H9 (cell line): ENCODE measurements around the gene CCDC89. TPM values are rescaled to one million over a fixed set of nuclear protein-coding genes. Genes with fewer than 3 reads are reported as not detected.

Experiments used
- DNase-seq: peaks from one replicate; pipeline ENCODE4 v3.0.0-alpha.2; 2017
- H2AFZ ChIP-seq: one replicate; pipeline ENCODE4 v1.6.1; 2013; ENCODE audit warnings: mild to moderate bottlenecking, low read length, control low read depth, moderate library complexity
- H2AK5ac ChIP-seq: 2 replicates; pipeline ENCODE4 v1.6.1; 2013; ENCODE audit warnings: low read length, control low read depth, mixed read lengths; ENCODE audit not compliant: insufficient read length
- H2BK120ac ChIP-seq: one replicate; pipeline ENCODE4 v1.6.1; 2013; ENCODE audit warnings: low read depth, mild to moderate bottlenecking, low read length, control low read depth, inconsistent platforms; ENCODE audit not compliant: poor library complexity, severe bottlenecking
- H2BK12ac ChIP-seq: 2 replicates; pipeline ENCODE4 v1.6.1; 2013; ENCODE audit warnings: low read length, control low read depth, mixed read lengths, low read depth; ENCODE audit not compliant: insufficient read length
- H2BK15ac ChIP-seq: 2 replicates; pipeline ENCODE4 v1.6.1; 2013; ENCODE audit warnings: low read depth, low read length, control low read depth
- H2BK20ac ChIP-seq: one replicate; pipeline ENCODE4 v1.6.1; 2013; ENCODE audit warnings: low read depth, mild to moderate bottlenecking, low read length, control low read depth, inconsistent platforms; ENCODE audit not compliant: poor library complexity, severe bottlenecking
- H2BK5ac ChIP-seq: 2 replicates; pipeline ENCODE4 v1.6.1; 2013; ENCODE audit warnings: low read length, control low read depth, mixed read lengths; ENCODE audit not compliant: insufficient read length
- H3K14ac ChIP-seq: 2 replicates; pipeline ENCODE4 v1.6.1; 2013; ENCODE audit warnings: low read length, control low read depth; ENCODE audit not compliant: insufficient read depth
- H3K18ac ChIP-seq: 2 replicates; pipeline ENCODE4 v1.6.1; 2013; ENCODE audit warnings: low read depth, mild to moderate bottlenecking, mixed read lengths, low read length, control low read depth; ENCODE audit not compliant: insufficient read length
- H3K23ac ChIP-seq: 2 replicates; pipeline ENCODE4 v1.6.1; 2013; ENCODE audit warnings: low read length, control low read depth, mixed read lengths, low read depth; ENCODE audit not compliant: insufficient read length
- H3K23me2 ChIP-seq: 2 replicates; pipeline ENCODE4 v1.6.1; 2013; ENCODE audit warnings: low read depth, mild to moderate bottlenecking, mixed read lengths, low read length, control low read depth; ENCODE audit not compliant: insufficient read length, poor library complexity, severe bottlenecking
- H3K27ac ChIP-seq: 2 replicates; pipeline ENCODE4 v1.5.1; 2013; ENCODE audit warnings: low read length, control low read depth, mixed read lengths, low read depth; ENCODE audit not compliant: insufficient read length
- H3K27me3 ChIP-seq: 2 replicates; pipeline ENCODE4 v1.6.1; 2013; ENCODE audit warnings: low read length, control low read depth, inconsistent platforms; ENCODE audit not compliant: insufficient read depth
- H3K4ac ChIP-seq: 2 replicates; pipeline ENCODE4 v1.6.1; 2013; ENCODE audit warnings: low read depth, mild to moderate bottlenecking, control low read depth, inconsistent platforms, low read length, moderate library complexity
- H3K4me1 ChIP-seq: 2 replicates; pipeline ENCODE4 v1.6.1; 2013; ENCODE audit warnings: low read length, control low read depth, inconsistent platforms; ENCODE audit not compliant: insufficient read depth
- H3K4me2 ChIP-seq: 2 replicates; pipeline ENCODE4 v1.6.1; 2013; ENCODE audit warnings: low read length, control low read depth, mixed read lengths; ENCODE audit not compliant: insufficient read length, insufficient read depth
- H3K56ac ChIP-seq: 2 replicates; pipeline ENCODE4 v1.6.1; 2013; ENCODE audit warnings: low read depth, mild to moderate bottlenecking, mixed read lengths, low read length, control low read depth; ENCODE audit not compliant: insufficient read length
- H3K79me1 ChIP-seq: 2 replicates; pipeline ENCODE4 v1.6.1; 2013; ENCODE audit warnings: low read depth, mild to moderate bottlenecking, moderate library complexity, low read length, control low read depth, inconsistent platforms; ENCODE audit not compliant: insufficient read depth, poor library complexity, severe bottlenecking
- H3K79me2 ChIP-seq: 2 replicates; pipeline ENCODE4 v1.6.1; 2013; ENCODE audit warnings: low read length, control low read depth, inconsistent platforms; ENCODE audit not compliant: insufficient read depth
- H3K9ac ChIP-seq: 2 replicates; pipeline ENCODE4 v1.6.1; 2013; ENCODE audit warnings: low read length, control low read depth, mixed read lengths; ENCODE audit not compliant: insufficient read length; ENCODE audit errors: extremely low read depth
- H3K9me3 ChIP-seq: one replicate; pipeline ENCODE4 v1.6.1; 2013; ENCODE audit warnings: low read depth, low read length, inconsistent platforms; ENCODE audit not compliant: control insufficient read depth
- H3T11ph ChIP-seq: one replicate; pipeline ENCODE4 v1.6.1; 2013; ENCODE audit warnings: mild to moderate bottlenecking, low read length, control low read depth, inconsistent platforms
- H4K20me1 ChIP-seq: one replicate; pipeline ENCODE4 v1.6.1; 2013; ENCODE audit not compliant: control insufficient read depth, insufficient read length, insufficient read depth
- H4K5ac ChIP-seq: 2 replicates; pipeline ENCODE4 v1.6.1; 2013; ENCODE audit warnings: low read depth, mild to moderate bottlenecking, mixed read lengths, low read length, control low read depth; ENCODE audit not compliant: insufficient read length
- H4K8ac ChIP-seq: replicated peaks from 2 replicates; pipeline ENCODE4 v1.6.1; 2013; ENCODE audit warnings: low read length, control low read depth, mixed read lengths, low read depth; ENCODE audit not compliant: insufficient read length
- H4K91ac ChIP-seq: 2 replicates; pipeline ENCODE4 v1.6.1; 2013; ENCODE audit warnings: low read depth, mild to moderate bottlenecking, moderate library complexity, mixed read lengths, low read length, control low read depth; ENCODE audit not compliant: insufficient read length
- H3K27ac Mint-ChIP-seq, 3 experiments: 2 replicates in 2 of 3; 3 replicates in 1 of 3; pipeline ENCODE4 v1.8.0; 2020 to 2021; ENCODE audit warnings: mixed read lengths in 3 of 3, mild to moderate bottlenecking in 1 of 3, moderate library complexity in 1 of 3
- H3K27me3 Mint-ChIP-seq: 2 replicates; pipeline ENCODE4 v1.8.0; 2021; ENCODE audit warnings: low read depth, mild to moderate bottlenecking, moderate library complexity, mixed read lengths
- H3K36me3 Mint-ChIP-seq, 3 experiments: 2 replicates in 2 of 3; 3 replicates in 1 of 3; pipeline ENCODE4 v1.8.0; 2020 to 2021; ENCODE audit warnings: low read depth in 3 of 3, mixed read lengths in 3 of 3; ENCODE audit not compliant: insufficient read depth in 1 of 3
- H3K4me1 Mint-ChIP-seq, 2 experiments: 2 replicates each; pipeline ENCODE4 v1.8.0; 2020; ENCODE audit warnings: mixed read lengths in 2 of 2
- H3K4me3 Mint-ChIP-seq, 2 experiments: 2 replicates in 1 of 2; 3 replicates in 1 of 2; pipeline ENCODE4 v1.8.0; 2020 to 2021; ENCODE audit warnings: mild to moderate bottlenecking in 2 of 2, mixed read lengths in 2 of 2, moderate library complexity in 1 of 2
- H3K9me3 Mint-ChIP-seq, 2 experiments: 2 replicates in 1 of 2; 3 replicates in 1 of 2; pipeline ENCODE4 v1.8.0; 2020; ENCODE audit warnings: mild to moderate bottlenecking in 2 of 2, mixed read lengths in 2 of 2, moderate library complexity in 1 of 2
- CTCF ChIP-seq: fragments of 200-600 bp; sonication (generic); conservative IDR thresholded peaks from 3 replicates; pipeline ENCODE4 v1.8.0; 2021; ENCODE audit warnings: antibody characterized with exemption, mild to moderate bottlenecking
- whole genome bisulfite sequencing: extraction: QIAGEN DNeasy Blood & Tissue Kit; methylation state at CpG from one replicate; pipeline ENCODE4 v1.1.7; 2013; ENCODE audit warnings: missing lambda C conversion rate, low lambda C conversion rate, mixed read lengths; ENCODE audit not compliant: insufficient read length; ENCODE audit errors: extremely low coverage; 5-methylcytosine and 5-hydroxymethylcytosine counted together
- total RNA-seq: library from RNA; stranded (reverse); gene quantifications from 2 replicates; pipeline ENCODE4 v1.2.1, GENCODE V29; 2021

Gene CCDC89
- total RNA-seq, 1 experiment from 2014 or later = not detected

GRCh38 chr11:85680897-85681296 is 5.1 kb downstream of the CCDC89 start:
- H3K18ac ChIP-seq = no peak overlapping the region
- peaks cover 8% of the 10 kb centered on the region for H3K4me1 ChIP-seq
- no peak overlapping the region for H3K4me2 ChIP-seq
- no peak overlapping the region for H3K14ac ChIP-seq
- no peak overlapping the region for H4K91ac ChIP-seq
- Mint-ChIP-seq H3K9me3 (no peaks in the 10 kb centered on the region), H3K27me3 (peaks cover 4% of the 10 kb centered on the region), H3K36me3 (no peaks in the 10 kb centered on the region), H3K27ac (peak overlapping the region in 1 of 3 experiments; percentile 23; a peak in 2 of 7 replicates), H3K4me3 (no peak overlapping the region), H3K4me1 (peaks cover 10 to 27% of the 10 kb centered on the region in 2 experiments)
- no peaks in the 10 kb centered on the region for H3K79me1 ChIP-seq
- no peak overlapping the region for H3K9ac ChIP-seq
- no peak overlapping the region for H3K56ac ChIP-seq
- no peak overlapping the region for H2BK120ac ChIP-seq
- no peak for TF ChIP-seq CTCF
- H3K79me2 ChIP-seq = no peaks in the 10 kb centered on the region
- H2AK5ac ChIP-seq = no peak overlapping the region
- no peak overlapping the region for H4K5ac ChIP-seq
- H2AFZ ChIP-seq = no peak overlapping the region
- H3K4ac ChIP-seq = no peak overlapping the region
- no peak overlapping the region for H3K23ac ChIP-seq
- no peak overlapping the region for H3K27ac ChIP-seq
- no peaks in the 10 kb centered on the region for H3K9me3 ChIP-seq
- no peak overlapping the region for H2BK5ac ChIP-seq
- H2BK15ac ChIP-seq = no peak overlapping the region
- H3T11ph ChIP-seq = no peak overlapping the region
- no CpG with 5 or more reads among the region's 1 CpG for WGBS
- no peaks in the 10 kb centered on the region for H3K23me2 ChIP-seq
- no peak overlapping the region for H2BK12ac ChIP-seq
- no peaks in the 10 kb centered on the region; the same call in 1 of the 2 replicates for H3K27me3 ChIP-seq
- peak; percentile 33 for DNase-seq
- no peak overlapping the region for H2BK20ac ChIP-seq
- no peaks in the 10 kb centered on the region for H4K20me1 ChIP-seq
- no peak overlapping the region for H4K8ac ChIP-seq
